ENCODE measurements around the gene NME3.
"Not testable (repeated sequence)": the region's sequence is repeated elsewhere in the genome, so short reads cannot be mapped to it uniquely, and the experiment has no call there.

The NME3 gene

DNA sequence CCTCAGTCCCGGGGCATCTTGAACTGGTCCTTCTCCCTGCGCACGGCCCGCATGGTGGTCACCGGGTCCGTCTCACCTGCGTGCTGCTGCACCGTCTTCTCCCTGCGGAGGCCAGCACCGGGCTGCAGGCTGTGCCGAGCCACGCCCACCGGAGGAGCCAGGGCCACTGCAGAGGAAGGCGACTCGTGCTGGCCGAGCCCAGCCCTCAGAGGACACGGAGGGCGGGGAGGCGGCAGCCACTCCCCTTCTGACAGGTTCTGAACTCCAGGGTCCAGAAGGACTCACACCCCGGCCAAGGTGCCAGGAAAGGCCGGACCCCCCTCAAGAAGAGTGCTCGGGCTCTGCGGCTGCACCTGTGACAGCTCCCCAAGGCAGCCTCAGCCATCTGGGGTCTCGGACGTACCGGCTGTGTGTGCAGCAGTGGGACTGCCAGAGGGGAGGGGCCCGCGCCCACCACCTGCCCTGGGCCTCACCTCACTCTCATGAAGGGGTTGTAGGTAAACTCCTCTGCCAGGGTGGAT, 38.0 kb upstream of the NME3 start:
- no peak for DNase-seq (ENCODE audit: extremely low read depth, low read depth)
- TF ChIP-seq, protein P1, sequence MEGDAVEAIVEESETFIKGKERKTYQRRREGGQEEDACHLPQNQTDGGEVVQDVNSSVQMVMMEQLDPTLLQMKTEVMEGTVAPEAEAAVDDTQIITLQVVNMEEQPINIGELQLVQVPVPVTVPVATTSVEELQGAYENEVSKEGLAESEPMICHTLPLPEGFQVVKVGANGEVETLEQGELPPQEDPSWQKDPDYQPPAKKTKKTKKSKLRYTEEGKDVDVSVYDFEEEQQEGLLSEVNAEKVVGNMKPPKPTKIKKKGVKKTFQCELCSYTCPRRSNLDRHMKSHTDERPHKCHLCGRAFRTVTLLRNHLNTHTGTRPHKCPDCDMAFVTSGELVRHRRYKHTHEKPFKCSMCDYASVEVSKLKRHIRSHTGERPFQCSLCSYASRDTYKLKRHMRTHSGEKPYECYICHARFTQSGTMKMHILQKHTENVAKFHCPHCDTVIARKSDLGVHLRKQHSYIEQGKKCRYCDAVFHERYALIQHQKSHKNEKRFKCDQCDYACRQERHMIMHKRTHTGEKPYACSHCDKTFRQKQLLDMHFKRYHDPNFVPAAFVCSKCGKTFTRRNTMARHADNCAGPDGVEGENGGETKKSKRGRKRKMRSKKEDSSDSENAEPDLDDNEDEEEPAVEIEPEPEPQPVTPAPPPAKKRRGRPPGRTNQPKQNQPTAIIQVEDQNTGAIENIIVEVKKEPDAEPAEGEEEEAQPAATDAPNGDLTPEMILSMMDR (IDR thresholded peaks at IDR 0.05; ENCODE audit: low read depth, low read length): no peak

GRCh38 chr16:1808691-1809090, 37.3 kb upstream of the NME3 start:
- TF ChIP-seq, protein P1 (IDR thresholded peaks at IDR 0.05; ENCODE audit: low read depth, low read length): no peak
- no peak for DNase-seq (ENCODE audit: extremely low read depth, low read depth)

DNA sequence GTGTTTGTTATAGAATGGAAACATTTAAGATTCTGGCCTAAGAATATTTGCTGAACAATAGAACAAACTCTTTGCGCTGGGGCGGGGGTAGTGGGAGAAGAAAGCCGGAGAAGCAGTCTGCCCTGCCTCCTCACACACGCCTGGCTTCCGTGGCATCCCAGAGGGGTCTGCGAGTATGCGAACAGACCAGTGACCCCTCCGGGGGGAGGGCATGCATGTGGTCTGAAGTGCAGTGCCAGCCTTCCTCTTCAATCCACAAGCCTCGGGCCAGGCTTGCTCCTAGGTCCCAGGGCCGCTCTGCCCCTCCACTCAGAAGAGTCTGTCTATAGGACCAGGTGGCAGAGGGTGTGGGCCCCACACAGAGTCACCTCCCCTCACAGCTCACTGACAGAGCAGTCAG, 36.3 kb upstream of the NME3 start:
- TF ChIP-seq, protein P1 (IDR thresholded peaks at IDR 0.05; ENCODE audit: low read depth, low read length): no peak
- DNase-seq (ENCODE audit: extremely low read depth, low read depth): no peak

GRCh38 chr16:1800701-1801100, 29.4 kb upstream of the NME3 start:
- no peak for DNase-seq (ENCODE audit: extremely low read depth, low read depth)
- TF ChIP-seq, protein P1 (IDR thresholded peaks at IDR 0.05; ENCODE audit: low read depth, low read length): no peak

DNA sequence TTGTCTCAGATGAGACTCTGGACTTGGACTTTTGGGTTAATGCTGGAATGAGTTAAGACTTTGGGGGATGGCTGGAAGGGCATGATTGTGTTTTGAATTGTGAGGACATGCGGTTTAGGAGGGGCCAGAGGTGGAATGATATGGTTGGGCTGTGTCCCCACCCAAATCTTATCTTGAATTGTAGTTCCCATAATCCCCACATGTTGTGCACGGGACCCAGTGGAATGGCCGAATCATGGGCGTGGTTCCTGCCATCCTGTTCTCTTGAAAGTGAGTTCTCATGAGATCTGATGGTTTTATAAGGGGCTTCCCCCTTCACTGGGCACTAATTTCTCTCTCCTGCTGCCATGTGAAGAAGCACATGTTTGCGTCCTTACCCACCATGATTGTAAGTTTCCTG, 27.9 kb upstream of the NME3 start:
- not testable (repeated sequence) for DNase-seq (ENCODE audit: extremely low read depth, low read depth)

DNA sequence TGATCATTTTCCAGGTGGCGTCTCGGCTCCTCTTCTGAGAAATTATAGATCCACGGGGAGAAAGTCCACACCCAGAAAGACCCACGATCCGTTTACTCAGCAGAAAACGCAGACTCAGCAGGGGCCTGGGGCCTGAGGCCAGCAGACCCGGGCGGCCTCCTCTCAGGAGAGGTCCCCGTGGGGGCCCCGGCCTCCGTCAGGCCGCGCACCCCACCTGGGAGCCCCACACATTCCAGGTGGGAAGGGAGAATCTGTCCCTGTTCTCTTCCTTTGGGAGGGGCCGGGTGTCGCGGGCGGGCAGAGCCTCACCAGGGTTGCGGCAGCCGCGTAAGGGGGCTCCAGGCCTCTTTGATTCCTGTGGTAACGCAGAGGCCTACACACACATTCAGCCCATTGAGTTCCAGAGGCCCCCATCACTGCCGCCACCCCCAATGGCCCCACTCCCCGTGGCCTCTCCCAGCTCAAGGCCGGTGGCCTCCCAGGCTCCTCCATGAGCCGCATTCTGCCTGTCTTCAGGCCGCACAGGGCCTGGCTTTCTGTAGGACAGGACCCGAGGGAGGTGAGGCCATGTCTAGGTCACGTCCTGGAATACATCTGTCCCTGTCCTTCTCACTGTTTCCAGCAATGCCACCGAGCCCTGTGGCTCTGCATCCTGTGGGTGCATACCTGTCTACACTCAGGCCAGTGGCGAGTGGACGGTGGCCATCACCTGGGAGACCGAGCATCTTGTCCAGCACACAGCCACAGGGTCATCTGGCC, 23.7 kb upstream of the NME3 start:
- TF ChIP-seq, protein P1 (IDR thresholded peaks at IDR 0.05; ENCODE audit: low read depth, low read length): no peak

DNA sequence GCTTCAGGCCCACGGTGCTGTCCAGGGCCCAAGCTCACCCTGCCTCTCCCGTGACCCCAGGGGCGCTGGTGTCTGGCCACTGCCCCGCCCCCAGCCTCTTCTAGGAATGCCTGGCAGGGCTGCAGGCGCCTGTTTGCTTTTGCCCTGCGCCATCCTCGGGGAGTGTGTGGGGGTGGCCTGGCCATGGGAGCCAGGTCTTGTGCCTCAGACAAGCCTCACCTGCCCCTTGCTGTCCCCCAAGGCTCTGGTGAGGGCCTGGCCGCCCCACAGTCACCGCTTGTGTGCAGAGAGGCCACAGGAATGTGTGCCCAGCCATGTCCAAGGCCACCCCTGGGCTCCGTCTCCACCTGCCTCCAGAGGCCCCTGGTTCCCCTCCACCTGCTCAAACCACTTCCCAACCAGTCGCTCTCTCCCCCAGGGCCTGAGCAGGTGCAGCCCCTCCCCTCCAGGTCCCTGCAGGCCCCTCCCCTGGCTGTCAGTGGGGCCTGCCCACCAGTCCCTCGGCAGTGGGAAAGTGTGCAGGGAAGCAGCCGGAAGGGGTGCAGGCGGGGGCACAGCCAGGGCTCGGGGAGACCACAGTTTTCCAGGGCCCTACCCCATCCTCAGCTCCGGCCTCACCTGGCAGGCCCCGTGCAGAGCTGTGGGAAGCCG, 23.0 kb upstream of the NME3 start:
- no peak for DNase-seq (ENCODE audit: extremely low read depth, low read depth)
- TF ChIP-seq, protein P1 (IDR thresholded peaks at IDR 0.05; ENCODE audit: low read depth, low read length): no peak

More for the DNA sequence above, 23.7 kb upstream of the NME3 start:
- no peak for DNase-seq (ENCODE audit: extremely low read depth, low read depth)

Data from AG09319 (cell line).